ENCODE measurements around the gene RBM5.

- TF ChIP-seq NFYB (CRISPR knock-in tag; conservative IDR thresholded peaks at IDR 0.05; ENCODE audit: low read depth) (no peak), CTCF (IDR thresholded peaks at IDR 0.05) (no peak), PRDM15 (CRISPR knock-in tag; IDR thresholded peaks at IDR 0.05) (no peak), ZBTB43 (CRISPR knock-in tag; IDR thresholded peaks at IDR 0.05) (no peak), HMGXB4 (CRISPR knock-in tag; IDR thresholded peaks at IDR 0.05) (no peak)
These were observed 61.7 kb downstream of the RBM5 start for GRCh38 chr3:50150404-50150750.

Data from WTC11 (cell line).